K562 (cell line): Measurements from ENCODE around the gene CLP1. TPM values are rescaled to one million over a fixed set of nuclear protein-coding genes. Genes with fewer than 3 reads are reported as not detected.

ENCODE experiments used
- ATAC-seq: fragments of 200-7000 bp; cut with Tn5 transposase; 3 replicates; pipeline ENCODE4 v1.9.1; 2020; ENCODE audit warnings: moderate library complexity
- Bru-seq: library from RNA; stranded (reverse); fragments of 400-500 nt; gene quantifications from one replicate; lab custom pipeline; 2021; lab: Mats Ljungman, UMichigan
- BruChase-seq, 2 experiments: library from RNA; stranded (reverse); fragments of 400-500 nt; gene quantifications; one replicate each; lab custom pipeline; 2021; lab: Mats Ljungman, UMichigan
- BruUV-seq: library from RNA; stranded (reverse); fragments of 400-500 nt; replicated peaks from 2 replicates; lab custom pipeline; 2021; lab: Mats Ljungman, UMichigan
- CTCF ChIA-PET: fragments of 300-600 bp; formaldehyde crosslinking; extraction: SDS; loops from one replicate; lab custom pipeline; 2021; ENCODE audit warnings: low intra/inter-chr PET ratio; lab: Yijun Ruan, JAX
- POLR2A ChIA-PET: fragments of 300-600, 350-650 bp; sonication (Branson Sonifier 250); formaldehyde crosslinking; extraction: SDS; loops from one replicate; lab custom pipeline; 2021; ENCODE audit warnings: antibody characterized with exemption, inconsistent platforms; lab: Yijun Ruan, JAX
- DNase-seq, 4 experiments: peaks; one replicate each; pipeline versions ENCODE4 v3.0.0 to v3.0.0-alpha.2; 2011 to 2018; ENCODE audit warnings: low spot score in 3 of 4, mixed read lengths in 3 of 4; ENCODE audit errors: extremely low read depth in 1 of 4
- FAIRE-seq: peaks from 2 replicates; lab custom pipeline; 2011; peaks lifted over from hg19 to GRCh38; lab: Jason Lieb, UNC
- H2AFZ ChIP-seq: 2 replicates; pipeline ENCODE4 v1.6.0; 2011; ENCODE audit warnings: low read depth, low read length, control low read depth, inconsistent platforms
- H3K27ac ChIP-seq: fragments of 200-600 bp; 3 replicates; pipeline ENCODE4 v1.8.0; 2011; ENCODE audit warnings: low read depth, mild to moderate bottlenecking, control low read depth, inconsistent platforms, low read length, moderate library complexity, mixed read lengths; ENCODE audit errors: extremely low read depth
- H3K27me3 ChIP-seq, 2 experiments: fragments of 300-600 bp in 1 of 2; 2 replicates in 1 of 2; 3 replicates in 1 of 2; pipeline versions ENCODE4 v1.6.0 to v1.8.0; 2011; ENCODE audit warnings: inconsistent platforms in 2 of 2, low read length in 2 of 2, mild to moderate bottlenecking in 1 of 2, mixed read lengths in 1 of 2, moderate library complexity in 1 of 2; ENCODE audit not compliant: control insufficient read depth in 2 of 2, insufficient read depth in 2 of 2
- H3K36me3 ChIP-seq: fragments of 300-600 bp; 3 replicates; pipeline ENCODE4 v1.8.0; 2011; ENCODE audit warnings: mild to moderate bottlenecking, low read length, inconsistent platforms; ENCODE audit not compliant: control insufficient read depth, insufficient read depth
- H3K4me1 ChIP-seq, 2 experiments: fragments of 200-600 bp in 1 of 2; replicated peaks in 1 of 2; 2 replicates in 1 of 2; 3 replicates in 1 of 2; pipeline versions ENCODE4 v1.5.1 to v1.8.0; 2011; ENCODE audit warnings: inconsistent platforms in 2 of 2, low read length in 2 of 2, mild to moderate bottlenecking in 1 of 2, mixed read lengths in 1 of 2, moderate library complexity in 1 of 2; ENCODE audit not compliant: control insufficient read depth in 2 of 2, insufficient read depth in 2 of 2
- H3K4me2 ChIP-seq: 2 replicates; pipeline ENCODE4 v1.6.1; 2011; ENCODE audit warnings: low read length, control low read depth, inconsistent platforms, mixed read lengths; ENCODE audit not compliant: insufficient read depth
- H3K4me3 ChIP-seq: fragments of 200-600 bp; sonication (generic), shearing (Covaris generic); 2 replicates; pipeline ENCODE4 v1.5.1; 2016; ENCODE audit warnings: control low read depth, inconsistent platforms
- H3K79me2 ChIP-seq: fragments of 200-600 bp; 3 replicates; pipeline ENCODE4 v1.8.0; 2011; ENCODE audit warnings: low read length, inconsistent platforms; ENCODE audit not compliant: control insufficient read depth, insufficient read depth
- H3K9ac ChIP-seq, 2 experiments: 2 replicates each; pipeline versions ENCODE4 v1.6.0 to v1.6.1; 2011; ENCODE audit warnings: low read depth in 2 of 2, low read length in 2 of 2, control low read depth in 1 of 2, inconsistent platforms in 1 of 2, mild to moderate bottlenecking in 1 of 2, mixed read lengths in 1 of 2; ENCODE audit not compliant: insufficient read depth in 1 of 2
- H3K9me1 ChIP-seq: one replicate; pipeline ENCODE4 v1.6.0; 2011; ENCODE audit warnings: inconsistent platforms, mild to moderate bottlenecking, low read length, moderate library complexity; ENCODE audit not compliant: control insufficient read depth, insufficient read depth
- H3K9me3 ChIP-seq: replicated peaks from 2 replicates; pipeline ENCODE4 v1.5.1; 2011; ENCODE audit warnings: low read depth, low read length, inconsistent platforms; ENCODE audit not compliant: control insufficient read depth, insufficient read depth
- H4K20me1 ChIP-seq: replicated peaks from 2 replicates; pipeline ENCODE4 v1.6.1; 2011; ENCODE audit warnings: low read length, inconsistent platforms, mixed read lengths; ENCODE audit not compliant: control insufficient read depth, insufficient read depth
- CREBBP ChIP-seq: IDR thresholded peaks from one replicate; pipeline ENCODE4 v1.6.1; 2012; ENCODE audit warnings: low read depth, mild to moderate bottlenecking, control low read depth, inconsistent platforms, low read length
- ESRRA ChIP-seq: fragments of 450-650 bp; IDR thresholded peaks from 2 replicates; pipeline ENCODE4 v1.6.1; 2014; ENCODE audit warnings: low read depth, mild to moderate bottlenecking, moderate library complexity, borderline replicate concordance
- MAZ ChIP-seq, 2 experiments: fragments of 450-650 bp in 1 of 2; sonication (generic) in 1 of 2; formaldehyde crosslinking; IDR thresholded peaks in 1 of 2; conservative IDR thresholded peaks in 1 of 2; 2 replicates each; pipeline versions ENCODE4 v1.4.0 to v1.5.0; 2020; ENCODE audit warnings: mild to moderate bottlenecking in 1 of 2, missing genetic modification reagents in 1 of 2
- MED1 ChIP-seq: sonication (generic); formaldehyde crosslinking; IDR thresholded peaks from 2 replicates; pipeline ENCODE4 v1.8.1; 2023; ENCODE audit warnings: missing genetic modification reagents, borderline replicate concordance
- RB1 ChIP-seq: fragments of 450-650 bp; IDR thresholded peaks from 2 replicates; pipeline ENCODE4 v1.6.1; 2017; ENCODE audit warnings: low read depth, mild to moderate bottlenecking
- RFX7 ChIP-seq: fragments of 250-450 bp; sonication (Bioruptor Pico); IDR thresholded peaks from 2 replicates; pipeline ENCODE4 v1.5.1; 2021; ENCODE audit warnings: mild to moderate bottlenecking
- SP2 ChIP-seq: IDR thresholded peaks from 2 replicates; pipeline ENCODE4 v1.6.1; 2011; ENCODE audit warnings: mild to moderate bottlenecking, low read depth, low read length, moderate library complexity; ENCODE audit not compliant: poor library complexity, severe bottlenecking; ENCODE audit errors: extremely low read depth
- ZFP30 ChIP-seq: fragments of 250-450 bp; sonication (Bioruptor Pico); IDR thresholded peaks from 2 replicates; pipeline ENCODE4 v1.8.0; 2022; ENCODE audit warnings: moderate library complexity, mild to moderate bottlenecking, inconsistent platforms, borderline replicate concordance
- ZSCAN29 ChIP-seq: fragments of 450-650 bp; IDR thresholded peaks from 2 replicates; pipeline ENCODE4 v1.6.1; 2017
- WGBS: fragments of 100-300 bp; shearing (Covaris generic); methylation state at CpG from one replicate; pipeline ENCODE4 v1.1.6; 2016; ENCODE audit warnings: low coverage, mixed read lengths; ENCODE audit not compliant: insufficient coverage; ENCODE audit errors: missing lambda C conversion rate; 5-methylcytosine and 5-hydroxymethylcytosine counted together
- in situ Hi-C: fragments of 300-500 bp; cut with MboI; formaldehyde crosslinking; loops from 4 replicates; pipeline ENCODE4 v1.15.0; 2018; ENCODE audit warnings: inconsistent platforms, mixed read lengths
- intact Hi-C: fragments of 100-400 bp; cut with micrococcal nuclease; formaldehyde crosslinking; loops from 2 replicates; pipeline ENCODE4 v1.14.2; 2022
- long read RNA-seq, 3 experiments: library from polyadenylated mRNA in 2 of 3; library from RNA in 1 of 3; unstranded in 2 of 3; stranded (forward) in 1 of 3; transcript quantifications; one replicate each; pipeline ENCODE4 v2.0.0, GENCODE V29; 2019 to 2022
- polyA minus RNA-seq, 3 experiments: library from RNA; depleted of rRNA, polyadenylated mRNA; stranded (reverse); fragments of >200 nt; gene quantifications; 2 replicates each; pipeline ENCODE4 v1.2.3, GENCODE V29; 2011
- polyA plus RNA-seq, 8 experiments: library from polyadenylated mRNA; depleted of rRNA in 4 of 8; stranded (reverse) in 5 of 8; unstranded in 3 of 8; fragments of >200 nt; fragmentation: Nextera tagmentation in 2 of 8; fragmentation: Illumina TruSeq in 1 of 8; extraction: Ambion mirVana in 2 of 8; extraction: Trizol in 1 of 8; gene quantifications; 2 replicates each; pipeline versions ENCODE4 v1.2.1 to v1.2.3, GENCODE V29; 2011 to 2014; ENCODE audit warnings: inconsistent platforms in 1 of 8, missing spikeins in 1 of 8
- total RNA-seq, 7 experiments: library from RNA; depleted of rRNA in 6 of 7; stranded (reverse); fragments of >200 nt in 6 of 7; fragmentation: Illumina TruSeq in 2 of 7; extraction: Trizol in 2 of 7; gene quantifications; 2 replicates each; pipeline versions ENCODE4 v1.2.1 to v1.2.3, GENCODE V29; 2011 to 2021; ENCODE audit warnings: low replicate concordance in 1 of 7
- TF ChIP-seq, protein P1 (sequence below): fragments of 250-450 bp; sonication (Bioruptor Pico); IDR thresholded peaks from 2 replicates; pipeline ENCODE4 v1.4.0; 2020; ENCODE audit warnings: mild to moderate bottlenecking
- TF ChIP-seq, protein P2 (sequence below): fragments of 450-650 bp; conservative IDR thresholded peaks from 2 replicates; pipeline ENCODE4 v1.6.1; 2016; ENCODE audit warnings: missing genetic modification characterization, low read depth, mild to moderate bottlenecking, control low read depth, missing compliant biosample characterization

Gene CLP1
- total RNA-seq (2011; cell fraction: chromatin; rRNA removed; ENCODE audit: low replicate concordance): 15.6 and 22.6 TPM in 2 replicates
- 14.6 and 18.2 TPM in 2 replicates for total RNA-seq (2011; cell fraction: nucleolus; rRNA removed)
- 13.2 and 13.8 TPM in 2 replicates for total RNA-seq (2011; cell fraction: nucleoplasm; rRNA removed)
- total RNA-seq (2014; rRNA removed): 19.1 and 20.0 TPM in 2 replicates
- 27.8 and 28.6 TPM in 2 replicates for total RNA-seq (2014; rRNA removed; fragmentation: Illumina TruSeq; extraction: Trizol)
- total RNA-seq (2015; rRNA removed; fragmentation: Illumina TruSeq; extraction: Trizol): 26.3 and 27.8 TPM in 2 replicates
- total RNA-seq (2021): 21.5 and 23.7 TPM in 2 replicates
- 22.2 and 31.9 TPM in 2 replicates for polyA plus RNA-seq (2011; rRNA removed)
- 32.3 and 33.7 TPM in 2 replicates for polyA plus RNA-seq (2011; cell fraction: cytosol; rRNA removed)
- polyA plus RNA-seq (2011; cell fraction: nucleus; rRNA removed): 13.3 and 14.0 TPM in 2 replicates
- polyA plus RNA-seq (2012): 14.4 and 26.1 TPM in 2 replicates
- polyA plus RNA-seq (2014; fragmentation: Illumina TruSeq; extraction: Trizol): 24.9 and 30.3 TPM in 2 replicates
- polyA plus RNA-seq (2014; fragmentation: Nextera tagmentation; extraction: Ambion mirVana): 10 to 100 TPM; 45.6 to 46.2 TPM
- 23.4 and 26.5 TPM in 2 replicates for polyA plus RNA-seq (2014; rRNA removed)
- polyA minus RNA-seq (2011; rRNA and poly(A)+ RNA removed): 29.5 and 35.2 TPM in 2 replicates
- 7.9 and 11.1 TPM in 2 replicates for polyA minus RNA-seq (2011; cell fraction: cytosol; rRNA and poly(A)+ RNA removed)
- 5.3 and 8.4 TPM in 2 replicates for polyA minus RNA-seq (2011; cell fraction: nucleus; rRNA and poly(A)+ RNA removed)
- percentile 86 among the genes with signal in this experiment for Bru-seq, nascent RNA
- percentile 90 among the genes with signal in this experiment for BruChase-seq, experiment 1, labeled RNA remaining after a 2-hour chase
- BruChase-seq, experiment 2, labeled RNA remaining after a 6-hour chase: percentile 85 among the genes with signal in this experiment
- long read RNA-seq, experiment 1, transcript CLP1-205 (3 exons, 2,435 nt): major isoform, 61 of 82 reads
- long read RNA-seq, experiment 1, partial matches to known transcripts: 9 of 82 reads
- long read RNA-seq, experiment 1, other reads (novel, unspliced or antisense): 11 of 82 reads
- long read RNA-seq, experiment 2, transcript CLP1-205 (3 exons, 2,435 nt): major isoform, 30 of 38 reads
- long read RNA-seq, experiment 2, partial matches to known transcripts: 5 of 38 reads
- long read RNA-seq, experiment 2, other reads (novel, unspliced or antisense): 2 of 38 reads
- long read RNA-seq, experiment 3, transcript CLP1-205 (3 exons, 2,435 nt): major isoform, 55 of 60 reads
- long read RNA-seq, experiment 3, partial matches to known transcripts: 1 of 60 reads
- long read RNA-seq, experiment 3, other reads (novel, unspliced or antisense): 3 of 60 reads

DNA sequence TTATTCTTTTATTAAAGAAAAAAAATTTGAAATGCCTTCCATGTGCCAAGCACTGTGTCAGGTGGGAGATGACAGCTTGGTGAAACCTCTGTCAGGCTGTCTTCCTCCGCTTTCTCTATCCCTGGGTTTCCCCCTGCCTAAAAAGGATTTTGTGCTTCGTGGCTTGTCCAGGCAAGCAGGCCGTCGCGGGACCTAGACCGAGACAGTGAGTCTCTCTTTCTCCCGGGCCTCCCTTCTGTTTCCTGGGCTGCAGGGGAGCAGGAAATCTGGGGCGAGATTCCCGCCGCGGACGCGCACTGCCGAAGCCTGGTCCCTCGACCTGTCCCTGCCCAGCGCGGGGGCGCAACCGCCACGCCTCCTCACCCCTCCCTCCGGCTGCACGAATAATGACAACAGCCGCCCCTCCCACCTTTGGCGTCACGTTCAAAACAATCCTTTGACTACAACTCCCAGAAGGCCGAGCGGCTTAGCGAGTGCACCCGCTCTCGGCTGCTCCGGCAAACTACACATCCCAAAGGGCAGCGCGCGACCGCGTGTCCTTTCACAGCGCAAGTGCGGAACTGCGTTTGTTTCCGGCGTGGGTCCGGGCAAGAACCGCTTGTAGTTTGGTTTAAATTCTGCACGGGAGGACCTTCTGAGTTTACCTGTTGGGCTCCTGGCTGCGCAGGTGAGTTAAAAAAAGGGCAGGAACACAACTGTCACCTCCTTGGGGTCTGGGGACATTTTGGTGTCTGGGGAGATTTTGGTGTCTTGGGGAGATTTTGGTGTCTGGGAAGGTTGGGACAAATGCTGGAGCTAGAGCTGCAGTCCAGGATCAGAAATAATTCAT, at the start of gene CLP1:
Gene CLP1 (plus strand): TSS at position 569 of the 829 bp plus-strand sequence. CDS start 1,715 bp downstream, outside the sequence.
- Histone ChIP-seq H3K36me3 (peaks cover 33% of the 10 kb centered on the region; the same call in 2 of the 3 replicates), H3K4me1 (peaks cover 4 to 11% of the 10 kb centered on the region in 2 experiments; a peak in 3 of 5 replicates), H4K20me1 (no peaks in the 10 kb centered on the region), H2AFZ (peak within 1 kb of the TSS; percentile 97), H3K9me1 (no peaks in the 10 kb centered on the region), H3K4me2 (peak within 1 kb of the TSS; percentile 98), H3K79me2 (peaks cover 23% of the 10 kb centered on the region), H3K9me3 (no peaks in the 10 kb centered on the region), H3K27me3 (no peaks in the 10 kb centered on the region), H3K27ac (peak within 1 kb of the TSS; percentile 74), H3K4me3 (peak within 1 kb of the TSS; percentile 76), H3K9ac (peak within 1 kb of the TSS; percentile 88 to 89)
- in situ Hi-C loops: loop anchor here (25.0 kb wide), 1 partner anchor 855 kb away; the partner anchor contains the start of gene OR5B21
- intact Hi-C loops: no loop called here
- ATAC-seq (peak; percentile 99), FAIRE-seq (peak; percentile 97), DNase-seq (peak; percentile 94 to 100 (median 96))
- BruUV-seq: no TSS peak
- POLR2A ChIA-PET: interaction anchor here (0.7 to 1.7 kb wide), 3 partner anchors 10 to 173 kb away, joined by 3 to 6 read pairs (median 3); no protein-coding TSS in a partner anchor
- CTCF ChIA-PET: interaction anchor here (1.0 kb wide), 1 partner anchor 199 kb away, joined by 4 read pairs; no protein-coding TSS in a partner anchor
- 2% methylated on average over 36 of the region's 45 CpGs for WGBS
- TF ChIP-seq ZSCAN29 (no peak), MED1 (CRISPR knock-in tag) (no peak), RFX7 (peak; percentile 55; the same call in 1 of the 2 replicates), ESRRA (0 out of 2 replicates have a peak, but pooled peaks have one; percentile 57), SP2 (no peak), MAZ (CRISPR knock-in tag; conservative IDR thresholded peaks at IDR 0.05 in 1 of 2, IDR thresholded peaks at IDR 0.05 in 1 of 2) (peak; percentile 93 to 96), CREBBP (no peak), ZFP30 (CRISPR knock-in tag) (no peak), RB1 (peak; percentile 79)
- TF ChIP-seq, protein P1, sequence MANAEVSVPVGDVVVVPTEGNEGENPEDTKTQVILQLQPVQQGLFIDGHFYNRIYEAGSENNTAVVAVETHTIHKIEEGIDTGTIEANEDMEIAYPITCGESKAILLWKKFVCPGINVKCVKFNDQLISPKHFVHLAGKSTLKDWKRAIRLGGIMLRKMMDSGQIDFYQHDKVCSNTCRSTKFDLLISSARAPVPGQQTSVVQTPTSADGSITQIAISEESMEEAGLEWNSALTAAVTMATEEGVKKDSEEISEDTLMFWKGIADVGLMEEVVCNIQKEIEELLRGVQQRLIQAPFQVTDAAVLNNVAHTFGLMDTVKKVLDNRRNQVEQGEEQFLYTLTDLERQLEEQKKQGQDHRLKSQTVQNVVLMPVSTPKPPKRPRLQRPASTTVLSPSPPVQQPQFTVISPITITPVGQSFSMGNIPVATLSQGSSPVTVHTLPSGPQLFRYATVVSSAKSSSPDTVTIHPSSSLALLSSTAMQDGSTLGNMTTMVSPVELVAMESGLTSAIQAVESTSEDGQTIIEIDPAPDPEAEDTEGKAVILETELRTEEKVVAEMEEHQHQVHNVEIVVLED: peak; percentile 75
- TF ChIP-seq, protein P2, sequence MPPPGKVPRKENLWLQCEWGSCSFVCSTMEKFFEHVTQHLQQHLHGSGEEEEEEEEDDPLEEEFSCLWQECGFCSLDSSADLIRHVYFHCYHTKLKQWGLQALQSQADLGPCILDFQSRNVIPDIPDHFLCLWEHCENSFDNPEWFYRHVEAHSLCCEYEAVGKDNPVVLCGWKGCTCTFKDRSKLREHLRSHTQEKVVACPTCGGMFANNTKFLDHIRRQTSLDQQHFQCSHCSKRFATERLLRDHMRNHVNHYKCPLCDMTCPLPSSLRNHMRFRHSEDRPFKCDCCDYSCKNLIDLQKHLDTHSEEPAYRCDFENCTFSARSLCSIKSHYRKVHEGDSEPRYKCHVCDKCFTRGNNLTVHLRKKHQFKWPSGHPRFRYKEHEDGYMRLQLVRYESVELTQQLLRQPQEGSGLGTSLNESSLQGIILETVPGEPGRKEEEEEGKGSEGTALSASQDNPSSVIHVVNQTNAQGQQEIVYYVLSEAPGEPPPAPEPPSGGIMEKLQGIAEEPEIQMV (tag): peak; percentile 83
